ENCODE data around the gene ADGRG1.

DNA sequence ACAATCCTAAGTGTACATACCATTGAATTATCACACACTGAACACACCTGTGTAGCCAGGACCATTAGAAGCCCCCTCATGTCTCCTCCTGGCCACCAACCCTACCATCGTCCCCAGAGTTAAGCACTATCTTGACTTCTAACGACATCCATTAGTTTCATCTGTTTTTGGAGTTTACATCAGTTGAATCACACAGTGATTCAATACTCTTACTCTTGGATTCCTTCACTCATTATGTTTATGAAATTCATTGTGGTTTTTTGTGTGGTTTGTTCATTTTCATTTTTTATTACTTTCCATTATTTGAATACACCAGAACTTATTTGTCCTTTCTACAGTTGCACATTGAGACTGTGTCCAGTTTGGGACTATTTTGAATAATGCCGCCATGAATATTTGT is 79.7 kb downstream of the ADGRG1 start:
- TF ChIP-seq POLR2AphosphoS5 (IDR thresholded peaks at IDR 0.05; ENCODE audit: borderline replicate concordance, low read depth, low read length) (no peak), EZH2 (IDR thresholded peaks at IDR 0.05) (no peak), FOXP2 (optimal IDR thresholded peaks at IDR 0.05; ENCODE audit: control extremely low read depth, extremely low read length, insufficient read depth) (no peak)
